GM23338 (cell line): ENCODE results near the gene KLK7. TPM values are rescaled to one million over a fixed set of nuclear protein-coding genes. Genes with fewer than 3 reads are reported as not detected.

Source experiments
- ATAC-seq: fragments of 200-7000 bp; cut with Tn5 transposase; 3 replicates; pipeline ENCODE4 v1.9.1; 2020
- DNase-seq: peaks from one replicate; pipeline ENCODE4 v3.0.0-alpha.2; 2015; ENCODE audit warnings: low spot score
- H2AFZ ChIP-seq: fragments of 200-600 bp; sonication (generic); 2 replicates; pipeline ENCODE4 v1.8.0; 2016; ENCODE audit warnings: antibody characterized with exemption, mild to moderate bottlenecking, moderate library complexity
- H3F3A ChIP-seq: fragments of 200-600 bp; sonication (generic); replicated peaks from 2 replicates; pipeline ENCODE4 v1.8.0; 2017; ENCODE audit warnings: antibody characterized with exemption, mixed run types, low read depth
- H3K27ac ChIP-seq: fragments of 200-600 bp; sonication (generic); 2 replicates; pipeline ENCODE4 v1.6.1; 2016; ENCODE audit warnings: low read depth
- H3K27me3 ChIP-seq: fragments of 200-600 bp; sonication (generic); 2 replicates; pipeline ENCODE4 v1.8.0; 2016; ENCODE audit warnings: mild to moderate bottlenecking, mixed run types, moderate library complexity; ENCODE audit not compliant: insufficient read depth
- H3K36me3 ChIP-seq: fragments of 200-600 bp; sonication (generic); 2 replicates; pipeline ENCODE4 v1.8.0; 2016; ENCODE audit warnings: mild to moderate bottlenecking; ENCODE audit not compliant: insufficient read depth
- H3K4me1 ChIP-seq: fragments of 200-600 bp; sonication (generic); 2 replicates; pipeline ENCODE4 v1.8.0; 2016; ENCODE audit warnings: mild to moderate bottlenecking, moderate library complexity; ENCODE audit not compliant: insufficient read depth
- H3K4me2 ChIP-seq: fragments of 200-600 bp; sonication (generic); 2 replicates; pipeline ENCODE4 v1.7.1; 2017; ENCODE audit warnings: mixed run types
- H3K4me3 ChIP-seq: fragments of 200-600 bp; sonication (generic); 2 replicates; pipeline ENCODE4 v1.6.1; 2016; ENCODE audit warnings: mixed run types
- H3K79me2 ChIP-seq: fragments of 200-600 bp; sonication (generic); replicated peaks from 2 replicates; pipeline ENCODE4 v1.8.0; 2017; ENCODE audit warnings: mild to moderate bottlenecking; ENCODE audit not compliant: insufficient read depth
- H3K9me2 ChIP-seq: fragments of 200-600 bp; sonication (generic); 2 replicates; pipeline ENCODE4 v1.8.0; 2017; ENCODE audit not compliant: insufficient read depth
- H4K20me1 ChIP-seq: fragments of 200-600 bp; sonication (generic); replicated peaks from 2 replicates; pipeline ENCODE4 v1.8.0; 2017; ENCODE audit warnings: mild to moderate bottlenecking; ENCODE audit not compliant: insufficient read depth
- H3K27ac Mint-ChIP-seq: 2 replicates; pipeline ENCODE4 v1.8.0; 2020; ENCODE audit warnings: inconsistent platforms, mild to moderate bottlenecking, moderate library complexity, mixed read lengths
- H3K27me3 Mint-ChIP-seq: 3 replicates; pipeline ENCODE4 v1.8.0; 2022; ENCODE audit warnings: low read depth, mild to moderate bottlenecking, moderate library complexity, mixed read lengths, inconsistent platforms; ENCODE audit not compliant: insufficient read depth, poor library complexity
- H3K36me3 Mint-ChIP-seq: 3 replicates; pipeline ENCODE4 v1.8.0; 2021; ENCODE audit warnings: low read depth, mild to moderate bottlenecking, inconsistent platforms, moderate library complexity, mixed read lengths
- H3K4me1 Mint-ChIP-seq: 3 replicates; pipeline ENCODE4 v1.8.0; 2020; ENCODE audit warnings: mild to moderate bottlenecking, inconsistent platforms, mixed read lengths
- H3K4me3 Mint-ChIP-seq: 3 replicates; pipeline ENCODE4 v1.8.0; 2021; ENCODE audit warnings: moderate library complexity, mild to moderate bottlenecking, inconsistent platforms, mixed read lengths
- H3K9me3 Mint-ChIP-seq: 3 replicates; pipeline ENCODE4 v1.8.0; 2020; ENCODE audit warnings: moderate library complexity, mild to moderate bottlenecking, inconsistent platforms, mixed read lengths
- CREB1 ChIP-seq: fragments of 250-450 bp; sonication (Bioruptor Pico); IDR thresholded peaks from 2 replicates; pipeline ENCODE4 v1.5.0; 2020; ENCODE audit warnings: low read depth, mild to moderate bottlenecking, moderate library complexity
- CTCF ChIP-seq, 2 experiments: fragments of 200-600 bp in 1 of 2; sonication (generic) in 1 of 2; conservative IDR thresholded peaks; 2 replicates each; pipeline versions ENCODE4 v1.5.1 to v1.6.1; 2016 to 2017; ENCODE audit warnings: antibody characterized with exemption in 2 of 2, low read depth in 2 of 2, mild to moderate bottlenecking in 2 of 2, moderate library complexity in 1 of 2
- EZH2 ChIP-seq: fragments of 200-600 bp; sonication (generic); IDR thresholded peaks from one replicate; pipeline ENCODE4 v1.8.0; 2017; ENCODE audit warnings: antibody characterized with exemption, mild to moderate bottlenecking, low read depth; ENCODE audit not compliant: unreplicated experiment
- EZH2phosphoT487 ChIP-seq: fragments of 200-600 bp; sonication (generic); IDR thresholded peaks from one replicate; pipeline ENCODE4 v1.8.1; 2018; ENCODE audit warnings: antibody characterized with exemption; ENCODE audit not compliant: unreplicated experiment
- JUNB ChIP-seq: IDR thresholded peaks from one replicate; pipeline ENCODE4 v1.6.1; 2016; ENCODE audit warnings: antibody characterized with exemption; ENCODE audit not compliant: unreplicated experiment
- NANOG ChIP-seq: IDR thresholded peaks from 2 replicates; pipeline ENCODE4 v1.6.1; 2016; ENCODE audit warnings: antibody characterized with exemption, borderline replicate concordance
- POLR2AphosphoS5 ChIP-seq: IDR thresholded peaks from 2 replicates; pipeline ENCODE4 v1.6.1; 2016; ENCODE audit warnings: antibody characterized with exemption, low read depth
- REST ChIP-seq: IDR thresholded peaks from one replicate; pipeline ENCODE4 v1.6.1; 2018; ENCODE audit warnings: antibody characterized with exemption; ENCODE audit not compliant: unreplicated experiment
- STAT1 ChIP-seq: IDR thresholded peaks from one replicate; pipeline ENCODE4 v1.6.1; 2016; ENCODE audit warnings: antibody characterized with exemption; ENCODE audit not compliant: unreplicated experiment
- ZNF114 ChIP-seq: fragments of 250-450 bp; sonication (Bioruptor Pico); IDR thresholded peaks from 2 replicates; pipeline ENCODE4 v1.5.0; 2020; ENCODE audit warnings: mild to moderate bottlenecking, moderate library complexity
- ZNF331 ChIP-seq: fragments of 250-450 bp; sonication (Bioruptor Pico); IDR thresholded peaks from 2 replicates; pipeline ENCODE4 v1.5.0; 2020; ENCODE audit warnings: low read depth, mild to moderate bottlenecking, moderate library complexity
- polyA plus RNA-seq: library from polyadenylated mRNA; unstranded; fragments of >200 nt; fragmentation: Nextera tagmentation; extraction: Ambion mirVana; gene quantifications from 2 replicates; pipeline ENCODE4 v1.2.1, GENCODE V29; 2016
- total RNA-seq: library from RNA; depleted of rRNA; stranded (reverse); fragments of >200 nt; shearing (Covaris generic); gene quantifications from 2 replicates; pipeline ENCODE4 v1.2.3, GENCODE V29; 2014
- TF ChIP-seq, protein P1 (sequence below): fragments of 250-450 bp; sonication (Bioruptor Pico); IDR thresholded peaks from 2 replicates; pipeline ENCODE4 v1.5.0; 2020; ENCODE audit warnings: mild to moderate bottlenecking, moderate library complexity
- TF ChIP-seq, protein P2 (sequence below): IDR thresholded peaks from 2 replicates; pipeline ENCODE4 v1.6.1; 2016; ENCODE audit warnings: antibody characterized with exemption

The KLK7 gene
- total and polyA plus RNA-seq, 2 experiments from 2014 or later, result 1.1 to 1.4 TPM

GRCh38 chr19:51029718-51030117 is 46.0 kb upstream of the KLK7 start:
- Histone ChIP-seq H3K36me3 (no peaks in the 10 kb centered on the region), H3K79me2 (no peaks in the 10 kb centered on the region), H2AFZ (no peak overlapping the region), H3K9me2 (peaks cover 7% of the 10 kb centered on the region; the same call in 1 of the 2 replicates), H3K4me3 (no peak overlapping the region), H3K4me1 (peaks cover under 1% of the 10 kb centered on the region; the same call in 1 of the 2 replicates), H3K4me2 (no peak overlapping the region), H4K20me1 (no peaks in the 10 kb centered on the region), H3K27me3 (no peaks in the 10 kb centered on the region), H3K27ac (no peak overlapping the region), H3F3A (no peaks in the 10 kb centered on the region)
- peaks cover 35% of the 10 kb centered on the region for H3K4me1 Mint-ChIP-seq
- H3K9me3 Mint-ChIP-seq, result no peaks in the 10 kb centered on the region; the same call in 2 of the 3 replicates
- peaks cover 3% of the 10 kb centered on the region; the same call in 1 of the 3 replicates for H3K36me3 Mint-ChIP-seq
- ATAC-seq (no peak), DNase-seq (peak; percentile 56)
- no peak overlapping the region for H3K4me3 Mint-ChIP-seq
- TF ChIP-seq STAT1, result no peak
- no peak for TF ChIP-seq NANOG
- TF ChIP-seq ZNF331 (CRISPR knock-in tag), result no peak
- no peak for TF ChIP-seq POLR2AphosphoS5
- no peak for TF ChIP-seq ZNF114 (CRISPR knock-in tag)
- no peak for TF ChIP-seq CREB1 (CRISPR knock-in tag)
- TF ChIP-seq REST, result no peak
- TF ChIP-seq, protein P1, sequence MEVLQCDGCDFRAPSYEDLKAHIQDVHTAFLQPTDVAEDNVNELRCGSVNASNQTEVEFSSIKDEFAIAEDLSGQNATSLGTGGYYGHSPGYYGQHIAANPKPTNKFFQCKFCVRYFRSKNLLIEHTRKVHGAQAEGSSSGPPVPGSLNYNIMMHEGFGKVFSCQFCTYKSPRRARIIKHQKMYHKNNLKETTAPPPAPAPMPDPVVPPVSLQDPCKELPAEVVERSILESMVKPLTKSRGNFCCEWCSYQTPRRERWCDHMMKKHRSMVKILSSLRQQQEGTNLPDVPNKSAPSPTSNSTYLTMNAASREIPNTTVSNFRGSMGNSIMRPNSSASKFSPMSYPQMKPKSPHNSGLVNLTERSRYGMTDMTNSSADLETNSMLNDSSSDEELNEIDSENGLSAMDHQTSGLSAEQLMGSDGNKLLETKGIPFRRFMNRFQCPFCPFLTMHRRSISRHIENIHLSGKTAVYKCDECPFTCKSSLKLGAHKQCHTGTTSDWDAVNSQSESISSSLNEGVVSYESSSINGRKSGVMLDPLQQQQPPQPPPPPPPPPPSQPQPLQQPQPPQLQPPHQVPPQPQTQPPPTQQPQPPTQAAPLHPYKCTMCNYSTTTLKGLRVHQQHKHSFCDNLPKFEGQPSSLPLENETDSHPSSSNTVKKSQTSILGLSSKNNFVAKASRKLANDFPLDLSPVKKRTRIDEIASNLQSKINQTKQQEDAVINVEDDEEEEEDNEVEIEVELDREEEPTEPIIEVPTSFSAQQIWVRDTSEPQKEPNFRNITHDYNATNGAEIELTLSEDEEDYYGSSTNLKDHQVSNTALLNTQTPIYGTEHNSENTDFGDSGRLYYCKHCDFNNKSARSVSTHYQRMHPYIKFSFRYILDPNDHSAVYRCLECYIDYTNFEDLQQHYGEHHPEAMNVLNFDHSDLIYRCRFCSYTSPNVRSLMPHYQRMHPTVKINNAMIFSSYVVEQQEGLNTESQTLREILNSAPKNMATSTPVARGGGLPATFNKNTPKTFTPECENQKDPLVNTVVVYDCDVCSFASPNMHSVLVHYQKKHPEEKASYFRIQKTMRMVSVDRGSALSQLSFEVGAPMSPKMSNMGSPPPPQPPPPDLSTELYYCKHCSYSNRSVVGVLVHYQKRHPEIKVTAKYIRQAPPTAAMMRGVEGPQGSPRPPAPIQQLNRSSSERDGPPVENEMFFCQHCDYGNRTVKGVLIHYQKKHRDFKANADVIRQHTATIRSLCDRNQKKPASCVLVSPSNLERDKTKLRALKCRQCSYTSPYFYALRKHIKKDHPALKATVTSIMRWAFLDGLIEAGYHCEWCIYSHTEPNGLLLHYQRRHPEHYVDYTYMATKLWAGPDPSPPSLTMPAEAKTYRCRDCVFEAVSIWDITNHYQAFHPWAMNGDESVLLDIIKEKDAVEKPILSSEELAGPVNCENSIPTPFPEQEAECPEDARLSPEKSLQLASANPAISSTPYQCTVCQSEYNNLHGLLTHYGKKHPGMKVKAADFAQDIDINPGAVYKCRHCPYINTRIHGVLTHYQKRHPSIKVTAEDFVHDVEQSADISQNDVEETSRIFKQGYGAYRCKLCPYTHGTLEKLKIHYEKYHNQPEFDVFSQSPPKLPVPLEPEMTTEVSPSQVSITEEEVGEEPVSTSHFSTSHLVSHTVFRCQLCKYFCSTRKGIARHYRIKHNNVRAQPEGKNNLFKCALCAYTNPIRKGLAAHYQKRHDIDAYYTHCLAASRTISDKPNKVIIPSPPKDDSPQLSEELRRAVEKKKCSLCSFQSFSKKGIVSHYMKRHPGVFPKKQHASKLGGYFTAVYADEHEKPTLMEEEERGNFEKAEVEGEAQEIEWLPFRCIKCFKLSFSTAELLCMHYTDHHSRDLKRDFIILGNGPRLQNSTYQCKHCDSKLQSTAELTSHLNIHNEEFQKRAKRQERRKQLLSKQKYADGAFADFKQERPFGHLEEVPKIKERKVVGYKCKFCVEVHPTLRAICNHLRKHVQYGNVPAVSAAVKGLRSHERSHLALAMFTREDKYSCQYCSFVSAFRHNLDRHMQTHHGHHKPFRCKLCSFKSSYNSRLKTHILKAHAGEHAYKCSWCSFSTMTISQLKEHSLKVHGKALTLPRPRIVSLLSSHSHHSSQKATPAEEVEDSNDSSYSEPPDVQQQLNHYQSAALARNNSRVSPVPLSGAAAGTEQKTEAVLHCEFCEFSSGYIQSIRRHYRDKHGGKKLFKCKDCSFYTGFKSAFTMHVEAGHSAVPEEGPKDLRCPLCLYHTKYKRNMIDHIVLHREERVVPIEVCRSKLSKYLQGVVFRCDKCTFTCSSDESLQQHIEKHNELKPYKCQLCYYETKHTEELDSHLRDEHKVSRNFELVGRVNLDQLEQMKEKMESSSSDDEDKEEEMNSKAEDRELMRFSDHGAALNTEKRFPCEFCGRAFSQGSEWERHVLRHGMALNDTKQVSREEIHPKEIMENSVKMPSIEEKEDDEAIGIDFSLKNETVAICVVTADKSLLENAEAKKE (CRISPR knock-in tag), result no peak
- TF ChIP-seq EZH2, result no peak
- TF ChIP-seq CTCF (conservative IDR thresholded peaks at IDR 0.05; ENCODE audit: low read depth in 2 of 2), result no peak; a peak in 1 of 4 replicates
- TF ChIP-seq, protein P2, sequence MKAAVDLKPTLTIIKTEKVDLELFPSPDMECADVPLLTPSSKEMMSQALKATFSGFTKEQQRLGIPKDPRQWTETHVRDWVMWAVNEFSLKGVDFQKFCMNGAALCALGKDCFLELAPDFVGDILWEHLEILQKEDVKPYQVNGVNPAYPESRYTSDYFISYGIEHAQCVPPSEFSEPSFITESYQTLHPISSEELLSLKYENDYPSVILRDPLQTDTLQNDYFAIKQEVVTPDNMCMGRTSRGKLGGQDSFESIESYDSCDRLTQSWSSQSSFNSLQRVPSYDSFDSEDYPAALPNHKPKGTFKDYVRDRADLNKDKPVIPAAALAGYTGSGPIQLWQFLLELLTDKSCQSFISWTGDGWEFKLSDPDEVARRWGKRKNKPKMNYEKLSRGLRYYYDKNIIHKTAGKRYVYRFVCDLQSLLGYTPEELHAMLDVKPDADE, result no peak
- TF ChIP-seq EZH2phosphoT487, result no peak
- no peak for TF ChIP-seq JUNB
- peaks cover 20% of the 10 kb centered on the region for H3K27me3 Mint-ChIP-seq
- no peak overlapping the region for H3K27ac Mint-ChIP-seq
